WTC11 (cell line): ENCODE data around the gene LTBR. TPM values are rescaled to one million over a fixed set of nuclear protein-coding genes. Genes with fewer than 3 reads are reported as not detected.
"Not testable (repeated sequence)": the region's sequence is repeated elsewhere in the genome, so short reads cannot be mapped to it uniquely, and the experiment has no call there.

Source experiments
- ATAC-seq: fragments of 200-7000 bp; cut with Tn5 transposase; 2 replicates; pipeline ENCODE4 v1.10.0; 2021; ENCODE audit warnings: mild to moderate bottlenecking, moderate library complexity
- CTCF ChIA-PET: fragments of 300-600 bp; sonication (Branson Sonifier 250); formaldehyde crosslinking; loops from one replicate; lab custom pipeline; 2021; ENCODE audit warnings: antibody characterized with exemption; lab: Charles Lee
- POLR2A ChIA-PET: fragments of 350-600 bp; sonication (Branson Sonifier 250); formaldehyde crosslinking; loops from one replicate; lab custom pipeline; 2021; ENCODE audit warnings: antibody characterized with exemption; lab: Charles Lee
- DNase-seq: peaks from one replicate; pipeline ENCODE4 v3.0.0; 2021; ENCODE audit warnings: low spot score
- H3K27ac Mint-ChIP-seq: 2 replicates; pipeline ENCODE4 v1.8.0; 2021; ENCODE audit warnings: mixed read lengths
- H3K27me3 Mint-ChIP-seq: 2 replicates; pipeline ENCODE4 v1.8.0; 2021; ENCODE audit warnings: low read depth, mild to moderate bottlenecking, moderate library complexity, mixed read lengths
- H3K36me3 Mint-ChIP-seq: 2 replicates; pipeline ENCODE4 v1.8.0; 2021; ENCODE audit warnings: mixed read lengths
- H3K4me1 Mint-ChIP-seq: 2 replicates; pipeline ENCODE4 v1.8.0; 2022; ENCODE audit warnings: mixed read lengths
- H3K4me3 Mint-ChIP-seq: 2 replicates; pipeline ENCODE4 v1.8.0; 2021; ENCODE audit warnings: mild to moderate bottlenecking, moderate library complexity, mixed read lengths
- H3K9me3 Mint-ChIP-seq: 2 replicates; pipeline ENCODE4 v1.8.0; 2021; ENCODE audit warnings: mixed read lengths
- CREB1 ChIP-seq: sonication (generic); formaldehyde crosslinking; IDR thresholded peaks from 2 replicates; pipeline ENCODE4 v1.8.0; 2023; ENCODE audit warnings: mild to moderate bottlenecking, missing genetic modification reagents
- CREM ChIP-seq: sonication (generic); formaldehyde crosslinking; IDR thresholded peaks from 2 replicates; pipeline ENCODE4 v1.8.1; 2022; ENCODE audit warnings: mild to moderate bottlenecking, missing genetic modification reagents, moderate library complexity
- E2F1 ChIP-seq: sonication (generic); formaldehyde crosslinking; IDR thresholded peaks from 2 replicates; pipeline ENCODE4 v1.8.0; 2022; ENCODE audit warnings: mild to moderate bottlenecking, missing genetic modification reagents
- E2F4 ChIP-seq: sonication (generic); formaldehyde crosslinking; IDR thresholded peaks from 2 replicates; pipeline ENCODE4 v1.8.1; 2022; ENCODE audit warnings: low read depth, mild to moderate bottlenecking, moderate library complexity, missing genetic modification reagents, borderline replicate concordance
- FOXJ3 ChIP-seq: sonication (generic); formaldehyde crosslinking; IDR thresholded peaks from 2 replicates; pipeline ENCODE4 v1.9.0; 2021; ENCODE audit warnings: missing genetic modification reagents, mild to moderate bottlenecking, borderline replicate concordance
- FOXP4 ChIP-seq: sonication (generic); formaldehyde crosslinking; IDR thresholded peaks from 2 replicates; pipeline ENCODE4 v1.8.0; 2022; ENCODE audit warnings: mild to moderate bottlenecking, missing genetic modification reagents
- GABPB1 ChIP-seq: sonication (generic); formaldehyde crosslinking; IDR thresholded peaks from 2 replicates; pipeline ENCODE4 v1.8.1; 2023; ENCODE audit warnings: mild to moderate bottlenecking, missing genetic modification reagents
- KAT7 ChIP-seq: sonication (generic); formaldehyde crosslinking; IDR thresholded peaks from 2 replicates; pipeline ENCODE4 v1.8.1; 2023; ENCODE audit warnings: missing genetic modification reagents, mild to moderate bottlenecking, borderline replicate concordance
- PRDM15 ChIP-seq: sonication (generic); formaldehyde crosslinking; IDR thresholded peaks from 2 replicates; pipeline ENCODE4 v1.8.0; 2022; ENCODE audit warnings: missing genetic modification reagents
- SP1 ChIP-seq: sonication (generic); formaldehyde crosslinking; conservative IDR thresholded peaks from 2 replicates; pipeline ENCODE4 v1.8.1; 2022; ENCODE audit warnings: missing genetic modification reagents
- TEAD1 ChIP-seq: sonication (generic); formaldehyde crosslinking; IDR thresholded peaks from 2 replicates; pipeline ENCODE4 v1.8.0; 2022; ENCODE audit warnings: mild to moderate bottlenecking, missing genetic modification reagents
- USF1 ChIP-seq: sonication (generic); formaldehyde crosslinking; IDR thresholded peaks from 2 replicates; pipeline ENCODE4 v1.8.0; 2022; ENCODE audit warnings: mild to moderate bottlenecking, missing genetic modification reagents
- ZNF263 ChIP-seq: sonication (generic); formaldehyde crosslinking; IDR thresholded peaks from 2 replicates; pipeline ENCODE4 v1.8.1; 2022; ENCODE audit warnings: low read depth, mild to moderate bottlenecking, moderate library complexity, missing genetic modification reagents
- total RNA-seq: library from RNA; stranded (reverse); gene quantifications from 3 replicates; pipeline ENCODE4 v1.2.3, GENCODE V29; 2021

LTBR gene
- total RNA-seq, 1 experiment from 2014 or later, result 4.0 TPM

GRCh38 chr12:6426882-6427671 lies 43.1 kb downstream of the LTBR start:
- no peaks in the 10 kb centered on the region for H3K9me3 Mint-ChIP-seq
- no peak for DNase-seq
- H3K27ac Mint-ChIP-seq, result no peak overlapping the region; the same call in 1 of the 2 replicates
- TF ChIP-seq CREB1 (no peak), USF1 (CRISPR knock-in tag) (no peak), PRDM15 (CRISPR knock-in tag) (no peak), KAT7 (CRISPR knock-in tag) (no peak), GABPB1 (CRISPR knock-in tag) (no peak), E2F4 (no peak), CREM (CRISPR knock-in tag) (no peak), SP1 (CRISPR knock-in tag) (no peak), FOXP4 (no peak), ZNF263 (CRISPR knock-in tag) (no peak), TEAD1 (CRISPR knock-in tag) (no peak), E2F1 (CRISPR knock-in tag) (no peak), FOXJ3 (no peak)
- no peak overlapping the region for H3K4me3 Mint-ChIP-seq
- no peak for ATAC-seq
- H3K4me1 Mint-ChIP-seq, result peaks cover 14% of the 10 kb centered on the region
- CTCF ChIA-PET, result interaction anchor here (7.1 kb wide), 1 partner anchor 38 kb away, joined by 77 read pairs; no protein-coding TSS in a partner anchor
- no peaks in the 10 kb centered on the region for H3K36me3 Mint-ChIP-seq
- POLR2A ChIA-PET, result no interaction called here
- no peaks in the 10 kb centered on the region; the same call in none of the 2 replicates for H3K27me3 Mint-ChIP-seq

GRCh38 chr12:6427796-6428195 lies 43.8 kb downstream of the LTBR start:
- DNase-seq, H3K27me3 Mint-ChIP-seq, H3K4me3 Mint-ChIP-seq, H3K27ac Mint-ChIP-seq, ATAC-seq, H3K36me3 Mint-ChIP-seq, H3K9me3 Mint-ChIP-seq, POLR2A ChIA-PET: not testable (repeated sequence)
- CTCF ChIA-PET, result interaction anchor here (7.1 kb wide), 1 partner anchor 38 kb away, joined by 77 read pairs; no protein-coding TSS in a partner anchor
- peaks cover 17% of the 10 kb centered on the region for H3K4me1 Mint-ChIP-seq
